NCI-H2029 treated with DMSO at 0.1 percent for 48 hours (cell line): ENCODE measurements around the gene EGFR.

ENCODE experiments used
- DNase-seq: peaks from one replicate; lab custom pipeline; 2025; lab: John Stamatoyannopoulos, UW

The EGFR gene

DNA sequence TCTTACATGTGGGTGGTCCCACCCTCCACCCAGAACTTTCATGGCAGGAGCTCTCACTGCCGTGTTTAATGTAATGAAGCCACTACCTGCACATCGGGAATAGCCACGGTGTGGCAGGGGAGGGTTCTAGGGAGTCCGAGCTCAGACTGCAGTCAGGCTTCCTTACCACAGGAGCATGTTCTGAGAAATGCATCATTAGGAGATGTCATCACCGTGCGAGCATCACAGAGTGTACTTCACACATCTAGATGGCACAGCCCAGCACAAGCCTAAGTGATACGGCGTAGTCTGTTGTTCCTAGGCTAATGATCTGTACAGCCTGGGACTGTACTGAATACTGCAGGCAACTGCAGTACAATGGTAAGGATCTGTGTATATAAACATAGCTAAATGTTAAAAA, 193.4 kb downstream of the EGFR start:
- no peak for DNase-seq

- no peak for DNase-seq
These were observed 194.0 kb downstream of the EGFR start for GRCh38 chr7:55212838-55213237.

DNA sequence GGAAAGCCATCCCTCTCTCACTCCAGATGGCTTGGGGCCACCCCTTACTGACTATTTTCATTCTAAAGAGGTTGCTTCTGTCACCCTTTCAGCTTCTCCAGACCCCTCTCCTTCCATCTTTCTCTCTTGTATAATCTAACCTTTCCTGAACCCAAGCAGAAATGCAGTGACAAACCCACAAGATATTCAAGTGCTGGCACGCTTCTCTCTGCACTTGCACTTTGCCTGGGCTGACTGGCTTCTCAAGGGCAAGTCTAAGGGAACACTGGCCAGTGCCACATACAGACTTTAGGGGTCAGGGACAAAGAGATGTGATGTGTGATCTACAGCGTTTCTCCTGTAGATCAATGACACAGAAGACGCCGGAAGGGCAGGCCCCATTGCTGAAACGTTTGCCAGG, 195.9 kb downstream of the EGFR start:
- no peak for DNase-seq

DNA sequence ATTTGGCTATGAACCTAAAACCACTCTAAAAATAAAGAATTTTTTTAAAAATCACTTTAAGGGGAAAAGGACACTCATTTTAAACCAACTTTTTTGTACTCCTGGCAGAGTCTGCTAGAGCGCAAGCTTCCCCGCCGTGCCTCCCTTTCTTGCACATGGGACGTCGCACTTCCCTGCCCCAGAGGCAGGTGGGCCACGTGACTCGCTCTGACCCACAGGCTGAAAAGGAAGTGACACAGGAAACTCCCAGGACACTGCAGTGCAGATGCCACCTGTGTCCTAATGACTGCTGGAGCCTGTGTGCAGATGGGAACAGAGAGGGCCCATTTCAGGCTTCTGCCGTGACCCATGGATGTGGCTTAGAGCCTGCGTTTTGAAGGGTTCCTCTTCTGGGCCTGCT, 204.2 kb downstream of the EGFR start:
- DNase-seq = no peak

GRCh38 chr7:55224111-55224510, 205.3 kb downstream of the EGFR start:
- no peak for DNase-seq

GRCh38 chr7:55224810-55225209, 206.0 kb downstream of the EGFR start:
- no peak for DNase-seq

DNA sequence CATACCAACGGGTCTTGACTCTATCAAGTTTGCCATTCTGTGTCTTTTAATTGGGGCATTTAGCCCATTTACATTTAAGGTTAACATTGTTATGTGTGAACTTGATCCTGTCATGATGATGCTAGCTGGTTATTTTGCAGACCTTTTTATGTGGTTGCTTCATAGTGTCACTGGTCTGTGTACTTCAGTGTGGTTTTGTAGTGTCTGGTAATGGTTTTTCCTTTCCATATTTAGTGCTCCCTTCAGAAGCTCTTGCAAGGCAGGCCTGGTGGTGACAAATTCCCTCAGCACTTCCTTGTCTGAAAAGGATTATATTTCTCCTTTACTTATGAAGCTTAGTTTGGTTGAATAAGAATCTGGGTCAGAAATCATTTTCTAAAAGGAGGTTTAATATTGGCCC, 211.2 kb downstream of the EGFR start:
- DNase-seq = no peak

GRCh38 chr7:55231736-55232280, 213.0 kb downstream of the EGFR start:
- no peak for DNase-seq

DNA sequence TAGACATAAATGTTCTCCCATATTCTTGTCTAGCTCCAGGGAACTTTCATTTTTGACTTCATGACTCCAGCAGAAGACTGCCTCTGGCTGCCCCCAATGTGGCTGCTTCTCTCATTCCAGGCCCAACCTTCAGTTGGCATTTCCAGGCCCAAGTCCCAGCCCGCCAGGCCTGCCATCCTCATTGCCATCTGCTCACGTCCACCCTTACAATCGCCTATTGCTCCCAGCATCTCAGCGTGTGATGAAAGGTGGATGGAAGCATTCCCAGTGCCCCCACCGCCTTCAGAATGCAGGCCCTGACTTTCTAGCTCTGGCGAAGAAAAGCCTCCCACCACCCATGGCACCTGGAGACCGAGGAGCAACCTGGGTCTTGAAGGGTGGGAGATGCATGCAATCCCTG, 214.2 kb downstream of the EGFR start:
- DNase-seq = no peak

DNA sequence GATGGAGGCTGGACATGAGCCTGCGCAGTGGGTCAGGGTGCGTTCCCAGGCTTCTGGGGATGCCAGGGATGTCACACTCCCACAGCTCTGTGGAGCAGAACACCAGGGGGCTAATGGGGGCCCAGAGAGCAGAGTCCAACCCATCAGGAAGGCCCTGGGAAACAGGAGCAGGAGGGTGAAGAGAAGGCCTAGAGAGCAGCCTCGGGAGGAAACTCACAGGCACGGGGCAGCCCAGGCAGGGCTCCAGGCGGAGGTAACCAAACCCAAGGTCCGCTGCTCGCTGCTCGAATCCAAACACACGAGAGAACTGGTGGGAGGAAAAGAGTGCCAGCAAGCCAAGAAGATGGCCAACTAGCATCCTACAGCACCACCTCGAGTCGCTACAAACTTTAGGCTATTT, 215.6 kb downstream of the EGFR start:
- DNase-seq = no peak

DNA sequence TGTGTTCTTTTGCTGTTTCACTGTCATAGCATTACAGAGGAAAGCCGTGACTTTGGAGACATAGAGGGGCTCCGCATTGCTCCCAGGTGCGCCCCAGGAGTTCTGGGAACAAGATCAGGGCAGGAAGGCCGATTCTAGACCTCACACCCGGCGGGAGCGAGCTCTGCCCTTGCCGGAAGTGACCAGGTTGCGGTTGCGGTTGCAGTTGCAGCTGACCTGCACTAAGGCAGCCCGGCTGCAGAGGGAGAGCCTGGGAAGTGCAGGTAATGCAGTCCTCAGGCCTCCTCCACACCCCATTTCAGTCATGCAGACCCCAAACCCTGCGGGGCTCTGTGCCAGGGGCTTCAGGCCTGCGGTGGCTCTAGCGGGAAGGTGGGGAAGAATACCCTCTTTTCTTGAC, 216.3 kb downstream of the EGFR start:
- no peak for DNase-seq

GRCh38 chr7:55235801-55236200, 217.0 kb downstream of the EGFR start:
- DNase-seq = no peak

GRCh38 chr7:55236476-55236875, 217.7 kb downstream of the EGFR start:
- no peak for DNase-seq

GRCh38 chr7:55237156-55237893, 218.5 kb downstream of the EGFR start:
- no peak for DNase-seq

DNA sequence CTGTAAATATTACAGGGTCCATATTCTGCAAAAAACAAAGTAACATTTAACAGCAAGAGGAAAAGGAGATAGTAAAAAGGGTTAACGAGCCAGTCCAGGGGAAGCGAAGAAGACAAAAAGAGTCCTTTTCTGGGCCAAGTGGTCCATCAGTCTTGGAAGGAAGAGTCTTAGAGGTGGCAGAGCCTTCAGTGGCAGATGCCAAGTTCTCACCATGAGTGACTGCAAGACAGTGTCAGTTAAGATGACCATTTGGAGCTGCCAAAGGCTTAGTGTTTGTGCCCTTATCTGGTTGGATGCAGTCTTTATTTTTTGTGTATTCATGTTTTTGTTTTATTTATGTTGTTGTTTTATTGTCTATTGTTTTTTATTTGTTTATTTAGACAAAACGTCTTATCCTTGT, 220.6 kb downstream of the EGFR start:
- DNase-seq = no peak

DNA sequence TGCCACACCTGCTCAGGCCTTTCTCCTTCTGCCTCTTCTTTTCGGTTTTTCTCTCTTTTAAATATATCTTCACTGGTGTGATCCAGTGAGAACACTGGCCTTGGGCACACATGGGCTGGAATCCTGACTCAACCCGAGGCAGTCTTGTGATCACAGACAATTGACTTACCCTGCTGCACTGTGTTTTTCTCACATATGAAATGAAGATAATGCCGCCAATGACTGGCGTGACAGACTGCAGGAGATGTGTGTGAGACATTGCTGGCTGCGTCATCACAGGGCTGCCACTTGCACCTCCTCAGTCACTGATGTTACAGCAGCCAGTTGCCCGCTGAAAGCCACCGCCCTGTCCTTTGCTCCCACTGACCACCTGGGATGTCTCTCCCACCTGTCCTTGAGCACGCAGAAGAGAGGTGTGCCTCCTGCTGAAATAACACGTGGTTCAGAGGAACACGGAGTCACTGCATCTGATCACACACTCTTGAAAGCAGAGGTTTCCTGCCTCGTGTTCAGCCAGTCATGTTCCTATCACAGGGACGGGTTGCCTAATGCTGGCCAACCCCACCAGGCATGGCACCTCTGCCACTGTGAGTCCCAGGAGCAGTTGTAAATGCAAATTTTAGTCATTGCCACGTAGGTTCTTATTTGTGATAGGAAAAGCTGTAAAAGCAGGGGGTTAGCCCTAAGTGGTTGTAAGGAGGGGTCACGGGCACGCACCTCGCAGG, 221.8 kb downstream of the EGFR start:
- DNase-seq = no peak

DNA sequence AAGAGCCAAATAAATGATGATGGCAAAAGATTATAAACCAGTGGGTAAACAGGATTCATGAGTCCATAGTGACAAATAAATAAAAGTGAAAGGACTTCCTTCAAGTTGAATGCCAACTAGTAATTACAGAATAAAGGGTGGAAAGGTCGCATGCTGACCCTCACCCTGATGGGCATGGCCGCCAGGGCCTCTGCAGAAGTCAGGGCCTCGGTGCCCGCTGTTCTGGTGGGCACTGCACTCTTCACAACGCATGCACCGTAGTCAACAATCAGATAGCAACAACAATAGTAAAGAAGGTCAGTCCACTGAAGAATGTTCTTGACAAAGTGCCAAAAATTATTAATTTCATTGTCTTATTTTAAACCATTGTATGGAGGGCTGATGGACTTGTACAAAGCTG, 223.1 kb downstream of the EGFR start:
- no peak for DNase-seq

- no peak for DNase-seq
These were observed 223.8 kb downstream of the EGFR start for GRCh38 chr7:55242613-55243012.

- DNase-seq = no peak
These were observed 225.4 kb downstream of the EGFR start for GRCh38 chr7:55244006-55244745.

DNA sequence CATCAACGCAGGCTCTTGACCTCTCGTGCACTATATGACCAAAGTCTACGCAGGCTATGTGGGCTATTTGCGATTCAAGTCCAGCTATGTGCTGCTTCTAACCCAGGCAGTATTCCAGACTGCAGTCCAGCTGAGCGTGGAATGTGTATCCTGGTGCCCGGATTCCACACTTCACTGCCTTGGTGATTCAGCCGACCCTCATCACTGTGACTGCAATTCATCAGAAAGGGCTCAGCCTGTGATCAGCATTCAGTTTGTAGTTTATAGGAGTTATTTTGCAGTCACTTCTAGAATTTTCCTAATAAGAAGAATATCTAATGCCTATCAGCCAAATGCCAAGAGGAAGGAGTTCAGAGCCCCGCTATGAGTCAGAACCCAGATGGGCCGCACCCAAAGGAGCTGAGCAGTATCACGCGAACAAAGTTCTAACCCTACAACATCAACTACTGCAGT, 226.5 kb downstream of the EGFR start:
- DNase-seq = no peak

DNA sequence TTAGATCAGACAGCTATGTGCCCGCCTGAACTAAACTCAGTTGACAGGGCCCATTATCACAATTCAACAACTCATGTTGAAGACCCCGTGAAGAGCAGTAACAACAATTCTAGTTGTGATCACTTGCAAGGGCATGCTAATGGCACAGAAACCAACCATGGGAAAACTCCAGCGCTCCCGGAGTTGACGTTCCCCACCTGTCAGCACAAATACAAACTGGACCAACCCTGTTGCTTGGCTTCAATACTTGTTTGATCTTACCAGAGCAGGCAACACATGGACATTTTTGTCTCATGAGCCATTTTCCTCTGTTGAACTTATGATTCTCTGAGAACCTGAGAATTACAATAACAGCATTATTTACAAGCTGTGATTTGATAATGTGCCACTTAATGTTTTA, 227.4 kb downstream of the EGFR start:
- no peak for DNase-seq

- no peak for DNase-seq
These were observed 228.6 kb downstream of the EGFR start for GRCh38 chr7:55247428-55247827.

GRCh38 chr7:55248526-55248925, 229.7 kb downstream of the EGFR start:
- no peak for DNase-seq
